ENCODE measurements around the gene SEM1. TPM values are rescaled to one million over a fixed set of nuclear protein-coding genes. Genes with fewer than 3 reads are reported as not detected.

SEM1 gene
- total and polyA plus RNA-seq, 9 of the 15 experiments (the other 6 are each of a cell fraction or from before 2014, with no cell fraction given) = 74.7 to 938 (median 454) TPM

- POLR2A ChIA-PET = no interaction called here
- H3K36me3 ChIP-seq (ENCODE audit: control insufficient read depth, insufficient read depth, low read length) = no peaks in the 10 kb centered on the region
- no peak for DNase-seq (ENCODE audit: extremely low read depth in 1 of 4, low spot score in 3 of 4)
- H2AFZ ChIP-seq (ENCODE audit: low read depth, low read length) = no peak overlapping the region
- WGBS (ENCODE audit: insufficient coverage, low coverage, missing lambda C conversion rate) = 0% methylated on average over 3 of the region's 3 CpGs
- intact Hi-C loops (cut with micrococcal nuclease) = no loop called here
- no peak for ATAC-seq
- in situ Hi-C loops (cut with MboI) = no loop called here
- BruUV-seq (replicated peaks) = no TSS peak
- H3K9me1 ChIP-seq (ENCODE audit: control insufficient read depth, insufficient read depth, low read length) = no peaks in the 10 kb centered on the region
- no peaks in the 10 kb centered on the region for H3K9me3 ChIP-seq (replicated peaks; ENCODE audit: control insufficient read depth, insufficient read depth, low read depth, low read length)
- CTCF ChIA-PET (ENCODE audit: low intra/inter-chr PET ratio) = no interaction called here
- H3K4me1 ChIP-seq (replicated peaks in 1 of 2; ENCODE audit: control insufficient read depth in 2 of 2, insufficient read depth in 2 of 2, low read length in 2 of 2) = no peaks in the 10 kb centered on the region
- no peaks in the 10 kb centered on the region for H3K79me2 ChIP-seq (ENCODE audit: control insufficient read depth, insufficient read depth, low read length)
- FAIRE-seq = no peak
- H3K4me2 ChIP-seq (ENCODE audit: insufficient read depth, low read length) = no peak overlapping the region
- H3K27ac ChIP-seq (ENCODE audit: extremely low read depth, low read depth, low read length) = no peak overlapping the region
- H3K4me3 ChIP-seq = no peak overlapping the region
- no peak overlapping the region for H3K9ac ChIP-seq (ENCODE audit: insufficient read depth in 1 of 2, low read depth in 2 of 2, low read length in 2 of 2)
- no peaks in the 10 kb centered on the region for H3K27me3 ChIP-seq (ENCODE audit: control insufficient read depth in 2 of 2, insufficient read depth in 2 of 2, low read length in 2 of 2)
- no peak for TF ChIP-seq TEAD2 (tag; IDR thresholded peaks at IDR 0.05)
- TF ChIP-seq TRIM28 (IDR thresholded peaks at IDR 0.05) = no peak
- TF ChIP-seq MLX (CRISPR knock-in tag; conservative IDR thresholded peaks at IDR 0.05) = no peak
- no peak for TF ChIP-seq ZNF395 (CRISPR knock-in tag; IDR thresholded peaks at IDR 0.05)
- no peak for TF ChIP-seq SAFB2 (IDR thresholded peaks at IDR 0.05; ENCODE audit: borderline replicate concordance, low read depth, low read length, severe bottlenecking)
- no peak for TF ChIP-seq BACH1 (tag; IDR thresholded peaks at IDR 0.05)
- TF ChIP-seq CEBPB (tag; IDR thresholded peaks at IDR 0.05) = no peak
- TF ChIP-seq SRSF7 (optimal IDR thresholded peaks at IDR 0.05; ENCODE audit: low read depth, low read length) = no peak
- TF ChIP-seq FOXK1 (CRISPR knock-in tag; IDR thresholded peaks at IDR 0.05; ENCODE audit: borderline replicate concordance) = no peak
- TF ChIP-seq PHB2 (IDR thresholded peaks at IDR 0.05; ENCODE audit: low read depth) = no peak
- TF ChIP-seq ZNF644 (tag; IDR thresholded peaks at IDR 0.05; ENCODE audit: low read depth) = no peak
- no peak for TF ChIP-seq EHMT2 (IDR thresholded peaks at IDR 0.05)
- no peak for TF ChIP-seq SMAD1 (IDR thresholded peaks at IDR 0.05; ENCODE audit: low read depth, low read length, partially characterized antibody)
- no peak for TF ChIP-seq TAF15 (IDR thresholded peaks at IDR 0.05; ENCODE audit: low read depth, low read length)
- no peak for TF ChIP-seq NR4A1 (CRISPR knock-in tag; IDR thresholded peaks at IDR 0.05)
- no peak for TF ChIP-seq NR4A1 (tag; IDR thresholded peaks at IDR 0.05)
- TF ChIP-seq PURB (CRISPR knock-in tag; IDR thresholded peaks at IDR 0.05; ENCODE audit: low read depth) = no peak
- TF ChIP-seq GTF2E2 (tag; IDR thresholded peaks at IDR 0.05) = no peak
- no peak for TF ChIP-seq ZNF311 (CRISPR knock-in tag; IDR thresholded peaks at IDR 0.05)
- TF ChIP-seq ZNF780A (CRISPR knock-in tag; IDR thresholded peaks at IDR 0.05) = no peak
- H4K20me1 ChIP-seq (replicated peaks; ENCODE audit: control insufficient read depth, insufficient read depth, low read length) = no peaks in the 10 kb centered on the region
These were observed 61.9 kb downstream of the SEM1 start for GRCh38 chr7:96647733-96648132.
